ENCODE results near the gene FLT3LG. TPM values are rescaled to one million over a fixed set of nuclear protein-coding genes. Genes with fewer than 3 reads are reported as not detected.

FLT3LG gene
- total and polyA plus RNA-seq, 9 of the 15 experiments (the other 6 are each of a cell fraction or from before 2014, with no cell fraction given) = 0.31 to 6.4 (median 1.1) TPM

DNA sequence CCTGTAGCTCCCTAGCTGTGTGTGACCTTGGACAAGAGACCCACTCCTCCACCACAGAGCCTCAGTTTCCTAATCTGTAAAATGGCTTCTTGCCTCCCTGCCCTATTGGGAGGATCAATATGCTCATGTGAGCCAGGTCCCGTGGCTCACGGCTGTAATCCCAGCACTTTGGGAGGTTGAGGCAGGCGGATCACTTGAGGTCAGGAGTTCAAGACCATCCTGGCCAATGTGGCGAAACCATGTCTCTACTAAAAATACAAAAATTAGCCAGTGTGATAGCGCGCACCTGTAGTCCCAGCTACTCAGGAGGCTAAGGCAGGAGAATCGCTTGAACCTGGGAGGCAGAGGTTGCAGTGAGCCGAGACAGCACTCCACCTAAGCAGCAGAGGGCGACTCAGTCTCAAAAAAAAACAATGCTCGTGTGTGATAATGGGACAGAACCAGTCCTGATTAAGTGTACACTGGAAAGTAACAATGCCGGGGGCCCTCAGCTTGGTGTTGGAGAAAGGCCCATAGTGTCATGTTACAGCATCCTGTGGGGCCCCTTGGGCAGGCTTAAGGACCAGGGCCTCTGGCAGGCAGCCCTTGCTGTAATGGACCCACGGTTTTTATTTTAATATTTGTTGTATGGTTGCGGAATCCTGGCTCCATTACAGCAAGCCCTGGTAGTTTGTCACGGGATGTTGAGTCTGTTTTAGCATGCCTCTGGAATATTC is 29.0 kb downstream of the FLT3LG start (continued):
- TF ChIP-seq, protein P1, sequence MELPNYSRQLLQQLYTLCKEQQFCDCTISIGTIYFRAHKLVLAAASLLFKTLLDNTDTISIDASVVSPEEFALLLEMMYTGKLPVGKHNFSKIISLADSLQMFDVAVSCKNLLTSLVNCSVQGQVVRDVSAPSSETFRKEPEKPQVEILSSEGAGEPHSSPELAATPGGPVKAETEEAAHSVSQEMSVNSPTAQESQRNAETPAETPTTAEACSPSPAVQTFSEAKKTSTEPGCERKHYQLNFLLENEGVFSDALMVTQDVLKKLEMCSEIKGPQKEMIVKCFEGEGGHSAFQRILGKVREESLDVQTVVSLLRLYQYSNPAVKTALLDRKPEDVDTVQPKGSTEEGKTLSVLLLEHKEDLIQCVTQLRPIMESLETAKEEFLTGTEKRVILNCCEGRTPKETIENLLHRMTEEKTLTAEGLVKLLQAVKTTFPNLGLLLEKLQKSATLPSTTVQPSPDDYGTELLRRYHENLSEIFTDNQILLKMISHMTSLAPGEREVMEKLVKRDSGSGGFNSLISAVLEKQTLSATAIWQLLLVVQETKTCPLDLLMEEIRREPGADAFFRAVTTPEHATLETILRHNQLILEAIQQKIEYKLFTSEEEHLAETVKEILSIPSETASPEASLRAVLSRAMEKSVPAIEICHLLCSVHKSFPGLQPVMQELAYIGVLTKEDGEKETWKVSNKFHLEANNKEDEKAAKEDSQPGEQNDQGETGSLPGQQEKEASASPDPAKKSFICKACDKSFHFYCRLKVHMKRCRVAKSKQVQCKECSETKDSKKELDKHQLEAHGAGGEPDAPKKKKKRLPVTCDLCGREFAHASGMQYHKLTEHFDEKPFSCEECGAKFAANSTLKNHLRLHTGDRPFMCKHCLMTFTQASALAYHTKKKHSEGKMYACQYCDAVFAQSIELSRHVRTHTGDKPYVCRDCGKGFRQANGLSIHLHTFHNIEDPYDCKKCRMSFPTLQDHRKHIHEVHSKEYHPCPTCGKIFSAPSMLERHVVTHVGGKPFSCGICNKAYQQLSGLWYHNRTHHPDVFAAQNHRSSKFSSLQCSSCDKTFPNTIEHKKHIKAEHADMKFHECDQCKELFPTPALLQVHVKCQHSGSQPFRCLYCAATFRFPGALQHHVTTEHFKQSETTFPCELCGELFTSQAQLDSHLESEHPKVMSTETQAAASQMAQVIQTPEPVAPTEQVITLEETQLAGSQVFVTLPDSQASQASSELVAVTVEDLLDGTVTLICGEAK (IDR thresholded peaks at IDR 0.05) = no peak
- TF ChIP-seq, protein P1 (CRISPR knock-in tag; IDR thresholded peaks at IDR 0.05) = no peak
- TF ChIP-seq, protein P2, sequence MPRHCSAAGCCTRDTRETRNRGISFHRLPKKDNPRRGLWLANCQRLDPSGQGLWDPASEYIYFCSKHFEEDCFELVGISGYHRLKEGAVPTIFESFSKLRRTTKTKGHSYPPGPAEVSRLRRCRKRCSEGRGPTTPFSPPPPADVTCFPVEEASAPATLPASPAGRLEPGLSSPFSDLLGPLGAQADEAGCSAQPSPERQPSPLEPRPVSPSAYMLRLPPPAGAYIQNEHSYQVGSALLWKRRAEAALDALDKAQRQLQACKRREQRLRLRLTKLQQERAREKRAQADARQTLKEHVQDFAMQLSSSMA (CRISPR knock-in tag; IDR thresholded peaks at IDR 0.05) = no peak
- TF ChIP-seq, protein P3, sequence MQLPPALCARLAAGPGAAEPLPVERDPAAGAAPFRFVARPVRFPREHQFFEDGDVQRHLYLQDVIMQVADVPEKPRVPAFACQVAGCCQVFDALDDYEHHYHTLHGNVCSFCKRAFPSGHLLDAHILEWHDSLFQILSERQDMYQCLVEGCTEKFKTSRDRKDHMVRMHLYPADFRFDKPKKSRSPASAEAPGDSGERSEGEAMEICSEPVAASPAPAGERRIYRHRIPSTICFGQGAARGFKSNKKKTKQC (CRISPR knock-in tag; IDR thresholded peaks at IDR 0.05) = peak; percentile 26; the same call in 1 of the 2 replicates
- TF ChIP-seq SMARCA5 (IDR thresholded peaks at IDR 0.05) = 0 out of 2 replicates have a peak, but pooled peaks have one; percentile 50
- TF ChIP-seq PCBP2 (IDR thresholded peaks at IDR 0.05; ENCODE audit: low read depth, low read length, poor library complexity, severe bottlenecking) = no peak
- no peak for TF ChIP-seq SP2 (IDR thresholded peaks at IDR 0.05; ENCODE audit: extremely low read depth, low read depth, low read length, poor library complexity, severe bottlenecking)
- TF ChIP-seq GATAD2B (IDR thresholded peaks at IDR 0.05; ENCODE audit: borderline replicate concordance) = no peak
- TF ChIP-seq CREB1 (IDR thresholded peaks at IDR 0.05) = no peak
- no peak for TF ChIP-seq CREB1 (CRISPR knock-in tag; IDR thresholded peaks at IDR 0.05)
- TF ChIP-seq FOXK2 (conservative IDR thresholded peaks at IDR 0.05 in 1 of 2, IDR thresholded peaks at IDR 0.05 in 1 of 2; ENCODE audit: low read depth in 2 of 2) = no peak
- TF ChIP-seq, protein P4, sequence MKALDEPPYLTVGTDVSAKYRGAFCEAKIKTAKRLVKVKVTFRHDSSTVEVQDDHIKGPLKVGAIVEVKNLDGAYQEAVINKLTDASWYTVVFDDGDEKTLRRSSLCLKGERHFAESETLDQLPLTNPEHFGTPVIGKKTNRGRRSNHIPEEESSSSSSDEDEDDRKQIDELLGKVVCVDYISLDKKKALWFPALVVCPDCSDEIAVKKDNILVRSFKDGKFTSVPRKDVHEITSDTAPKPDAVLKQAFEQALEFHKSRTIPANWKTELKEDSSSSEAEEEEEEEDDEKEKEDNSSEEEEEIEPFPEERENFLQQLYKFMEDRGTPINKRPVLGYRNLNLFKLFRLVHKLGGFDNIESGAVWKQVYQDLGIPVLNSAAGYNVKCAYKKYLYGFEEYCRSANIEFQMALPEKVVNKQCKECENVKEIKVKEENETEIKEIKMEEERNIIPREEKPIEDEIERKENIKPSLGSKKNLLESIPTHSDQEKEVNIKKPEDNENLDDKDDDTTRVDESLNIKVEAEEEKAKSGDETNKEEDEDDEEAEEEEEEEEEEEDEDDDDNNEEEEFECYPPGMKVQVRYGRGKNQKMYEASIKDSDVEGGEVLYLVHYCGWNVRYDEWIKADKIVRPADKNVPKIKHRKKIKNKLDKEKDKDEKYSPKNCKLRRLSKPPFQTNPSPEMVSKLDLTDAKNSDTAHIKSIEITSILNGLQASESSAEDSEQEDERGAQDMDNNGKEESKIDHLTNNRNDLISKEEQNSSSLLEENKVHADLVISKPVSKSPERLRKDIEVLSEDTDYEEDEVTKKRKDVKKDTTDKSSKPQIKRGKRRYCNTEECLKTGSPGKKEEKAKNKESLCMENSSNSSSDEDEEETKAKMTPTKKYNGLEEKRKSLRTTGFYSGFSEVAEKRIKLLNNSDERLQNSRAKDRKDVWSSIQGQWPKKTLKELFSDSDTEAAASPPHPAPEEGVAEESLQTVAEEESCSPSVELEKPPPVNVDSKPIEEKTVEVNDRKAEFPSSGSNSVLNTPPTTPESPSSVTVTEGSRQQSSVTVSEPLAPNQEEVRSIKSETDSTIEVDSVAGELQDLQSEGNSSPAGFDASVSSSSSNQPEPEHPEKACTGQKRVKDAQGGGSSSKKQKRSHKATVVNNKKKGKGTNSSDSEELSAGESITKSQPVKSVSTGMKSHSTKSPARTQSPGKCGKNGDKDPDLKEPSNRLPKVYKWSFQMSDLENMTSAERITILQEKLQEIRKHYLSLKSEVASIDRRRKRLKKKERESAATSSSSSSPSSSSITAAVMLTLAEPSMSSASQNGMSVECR (CRISPR knock-in tag; IDR thresholded peaks at IDR 0.05) = no peak
